22Rv1 (cell line): ENCODE results near the gene PRKD1.

ENCODE experiments used
- CTCF ChIP-seq: fragments of 450-650 bp; IDR thresholded peaks from 2 replicates; pipeline ENCODE4 v1.5.1; 2017; ENCODE audit warnings: mild to moderate bottlenecking
- ZFX ChIP-seq: fragments of 450-650 bp; IDR thresholded peaks from 2 replicates; pipeline ENCODE4 v1.6.1; 2017; ENCODE audit warnings: antibody characterized with exemption, borderline replicate concordance

GRCh38 chr14:29861996-29862395 lies 65.7 kb downstream of the PRKD1 start:
- TF ChIP-seq CTCF (no peak), ZFX (no peak)
